ENCODE data around the gene SPHK2.

Gene SPHK2

DNA sequence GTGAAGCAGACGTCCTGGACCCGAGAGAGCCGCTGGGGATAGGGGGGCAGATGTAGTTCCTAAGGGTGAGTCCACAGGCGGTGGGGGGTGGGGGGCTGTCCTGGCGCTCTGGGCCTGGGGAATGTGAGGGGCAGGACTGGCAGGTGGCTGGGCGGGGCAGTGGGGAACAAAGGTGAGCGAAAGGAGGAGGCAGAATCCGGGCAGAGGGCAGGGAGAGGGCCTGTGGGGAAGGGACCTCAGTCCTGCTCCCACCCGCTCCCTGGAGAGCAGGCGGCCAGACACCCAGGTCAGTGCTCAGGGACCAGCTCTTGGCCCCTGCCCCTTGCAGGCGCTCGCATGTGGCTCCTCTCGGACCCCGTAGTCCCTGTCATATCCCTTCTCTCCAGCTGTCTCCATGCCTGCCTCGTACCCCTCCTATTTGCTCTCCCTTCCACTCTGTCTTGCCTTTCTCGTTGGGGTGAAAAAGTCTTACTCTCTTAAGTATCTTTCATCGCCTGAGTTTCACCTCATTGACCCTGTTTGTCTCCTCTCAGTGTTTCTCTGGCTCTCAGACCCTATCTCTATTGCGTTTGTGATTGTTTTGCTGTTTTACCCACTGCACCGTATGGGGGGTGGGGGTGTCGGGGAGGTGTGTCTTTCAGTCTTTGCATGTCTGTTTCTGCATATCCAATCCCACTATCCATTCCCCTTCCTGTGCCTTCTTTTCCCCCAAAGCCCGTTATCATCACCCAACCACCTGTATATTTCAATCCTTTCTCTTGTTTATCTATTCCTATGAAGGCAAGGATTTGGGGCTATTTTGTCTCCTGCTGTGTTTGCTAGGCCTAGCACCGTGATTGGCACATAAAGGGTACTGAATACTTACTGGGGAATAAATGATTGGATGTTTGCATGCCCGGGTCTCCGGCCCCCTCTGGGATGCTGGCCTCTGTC, 5.8 kb downstream of the SPHK2 start:
- Histone ChIP-seq H3K4me1 (ENCODE audit: control insufficient read depth, insufficient read depth, low read length) (peaks cover 21% of the 10 kb centered on the region), H3K27me3 (ENCODE audit: control insufficient read depth, insufficient read depth, low read length, poor library complexity, severe bottlenecking) (no peaks in the 10 kb centered on the region), H3K27ac (ENCODE audit: insufficient read depth, low read depth, low read length, poor library complexity, severe bottlenecking) (peak overlapping the region; percentile 13), H3K36me3 (ENCODE audit: control insufficient read depth, insufficient read depth, low read length) (no peaks in the 10 kb centered on the region), H3K4me3 (ENCODE audit: insufficient read depth, low read depth, low read length) (peak overlapping the region; percentile 48), H3K9me3 (ENCODE audit: control insufficient read depth, low read length) (no peaks in the 10 kb centered on the region)
- 46 to 53% methylated on average over 22 to 23 of the region's 24 CpGs for WGBS, 2 experiments

DNA sequence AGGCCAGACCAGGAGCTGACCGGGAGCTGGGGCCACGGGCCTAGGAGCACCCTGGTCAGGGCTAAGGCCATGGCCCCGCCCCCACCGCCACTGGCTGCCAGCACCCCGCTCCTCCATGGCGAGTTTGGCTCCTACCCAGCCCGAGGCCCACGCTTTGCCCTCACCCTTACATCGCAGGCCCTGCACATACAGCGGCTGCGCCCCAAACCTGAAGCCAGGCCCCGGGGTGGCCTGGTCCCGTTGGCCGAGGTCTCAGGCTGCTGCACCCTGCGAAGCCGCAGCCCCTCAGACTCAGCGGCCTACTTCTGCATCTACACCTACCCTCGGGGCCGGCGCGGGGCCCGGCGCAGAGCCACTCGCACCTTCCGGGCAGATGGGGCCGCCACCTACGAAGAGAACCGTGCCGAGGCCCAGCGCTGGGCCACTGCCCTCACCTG, 6.6 kb downstream of the SPHK2 start:
- 93 to 95% methylated on average over 30 of the region's 30 CpGs for WGBS, 2 experiments
- H3K27ac ChIP-seq (ENCODE audit: insufficient read depth, low read depth, low read length, poor library complexity, severe bottlenecking): no peak overlapping the region
- H3K4me1 ChIP-seq (ENCODE audit: control insufficient read depth, insufficient read depth, low read length): peaks cover 26% of the 10 kb centered on the region
- H3K9me3 ChIP-seq (ENCODE audit: control insufficient read depth, low read length): no peaks in the 10 kb centered on the region
- H3K4me3 ChIP-seq (ENCODE audit: insufficient read depth, low read depth, low read length): no peak overlapping the region
- no peaks in the 10 kb centered on the region for H3K36me3 ChIP-seq (ENCODE audit: control insufficient read depth, insufficient read depth, low read length)
- no peaks in the 10 kb centered on the region for H3K27me3 ChIP-seq (ENCODE audit: control insufficient read depth, insufficient read depth, low read length, poor library complexity, severe bottlenecking)

DNA sequence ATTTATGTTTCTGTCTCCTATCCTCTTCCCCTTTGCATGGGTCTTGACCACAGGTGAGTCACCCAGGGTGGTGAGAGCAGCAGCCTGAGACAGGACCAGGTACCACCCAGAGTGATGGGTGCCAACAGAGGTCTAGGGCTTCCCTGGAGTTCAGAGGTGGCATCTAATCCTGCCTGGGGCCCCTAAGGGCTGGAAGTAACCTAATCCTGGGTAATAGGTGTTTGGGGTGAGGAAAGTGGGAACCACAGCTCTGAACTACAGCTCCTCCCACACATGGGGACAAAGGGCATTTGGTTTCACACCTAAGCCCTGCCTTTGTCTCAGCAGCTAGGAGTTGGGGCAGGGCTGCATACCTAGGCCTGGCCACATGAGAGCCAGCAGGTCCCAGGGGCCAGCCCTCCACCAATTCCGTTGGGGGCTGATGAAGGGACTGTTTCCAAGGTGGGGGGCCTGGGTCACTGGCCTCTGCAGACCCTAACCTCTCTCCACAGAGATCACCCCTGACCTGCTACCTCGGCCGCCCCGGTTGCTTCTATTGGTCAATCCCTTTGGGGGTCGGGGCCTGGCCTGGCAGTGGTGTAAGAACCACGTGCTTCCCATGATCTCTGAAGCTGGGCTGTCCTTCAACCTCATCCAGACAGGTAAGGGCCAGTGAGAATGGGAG, 8.0 kb downstream of the SPHK2 start:
- 88 to 89% methylated on average over 6 of the region's 6 CpGs for WGBS, 2 experiments
- Histone ChIP-seq H3K36me3 (ENCODE audit: control insufficient read depth, insufficient read depth, low read length) (no peaks in the 10 kb centered on the region), H3K4me1 (ENCODE audit: control insufficient read depth, insufficient read depth, low read length) (peaks cover 28% of the 10 kb centered on the region), H3K4me3 (ENCODE audit: insufficient read depth, low read depth, low read length) (no peak overlapping the region), H3K27me3 (ENCODE audit: control insufficient read depth, insufficient read depth, low read length, poor library complexity, severe bottlenecking) (no peaks in the 10 kb centered on the region), H3K9me3 (ENCODE audit: control insufficient read depth, low read length) (no peaks in the 10 kb centered on the region), H3K27ac (ENCODE audit: insufficient read depth, low read depth, low read length, poor library complexity, severe bottlenecking) (no peak overlapping the region)

DNA sequence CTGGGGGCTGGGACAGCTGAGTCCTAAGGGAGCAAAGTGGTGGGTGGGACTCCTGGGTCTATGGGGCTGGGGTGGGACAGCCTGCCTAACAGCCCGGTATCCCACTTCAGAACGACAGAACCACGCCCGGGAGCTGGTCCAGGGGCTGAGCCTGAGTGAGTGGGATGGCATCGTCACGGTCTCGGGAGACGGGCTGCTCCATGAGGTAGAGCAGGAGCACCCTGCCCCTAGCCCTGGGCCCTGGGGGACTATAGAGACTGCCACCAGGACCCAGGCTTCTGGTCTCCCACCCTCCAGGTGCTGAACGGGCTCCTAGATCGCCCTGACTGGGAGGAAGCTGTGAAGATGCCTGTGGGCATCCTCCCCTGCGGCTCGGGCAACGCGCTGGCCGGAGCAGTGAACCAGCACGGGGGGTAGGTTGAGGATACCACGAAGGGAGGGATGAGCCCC, 8.6 kb downstream of the SPHK2 start:
- Histone ChIP-seq H3K27ac (ENCODE audit: insufficient read depth, low read depth, low read length, poor library complexity, severe bottlenecking) (no peak overlapping the region), H3K27me3 (ENCODE audit: control insufficient read depth, insufficient read depth, low read length, poor library complexity, severe bottlenecking) (no peaks in the 10 kb centered on the region), H3K4me1 (ENCODE audit: control insufficient read depth, insufficient read depth, low read length) (peaks cover 28% of the 10 kb centered on the region), H3K36me3 (ENCODE audit: control insufficient read depth, insufficient read depth, low read length) (no peaks in the 10 kb centered on the region), H3K9me3 (ENCODE audit: control insufficient read depth, low read length) (no peaks in the 10 kb centered on the region), H3K4me3 (ENCODE audit: insufficient read depth, low read depth, low read length) (no peak overlapping the region)
- 91 to 93% methylated on average over 17 of the region's 17 CpGs for WGBS, 2 experiments

DNA sequence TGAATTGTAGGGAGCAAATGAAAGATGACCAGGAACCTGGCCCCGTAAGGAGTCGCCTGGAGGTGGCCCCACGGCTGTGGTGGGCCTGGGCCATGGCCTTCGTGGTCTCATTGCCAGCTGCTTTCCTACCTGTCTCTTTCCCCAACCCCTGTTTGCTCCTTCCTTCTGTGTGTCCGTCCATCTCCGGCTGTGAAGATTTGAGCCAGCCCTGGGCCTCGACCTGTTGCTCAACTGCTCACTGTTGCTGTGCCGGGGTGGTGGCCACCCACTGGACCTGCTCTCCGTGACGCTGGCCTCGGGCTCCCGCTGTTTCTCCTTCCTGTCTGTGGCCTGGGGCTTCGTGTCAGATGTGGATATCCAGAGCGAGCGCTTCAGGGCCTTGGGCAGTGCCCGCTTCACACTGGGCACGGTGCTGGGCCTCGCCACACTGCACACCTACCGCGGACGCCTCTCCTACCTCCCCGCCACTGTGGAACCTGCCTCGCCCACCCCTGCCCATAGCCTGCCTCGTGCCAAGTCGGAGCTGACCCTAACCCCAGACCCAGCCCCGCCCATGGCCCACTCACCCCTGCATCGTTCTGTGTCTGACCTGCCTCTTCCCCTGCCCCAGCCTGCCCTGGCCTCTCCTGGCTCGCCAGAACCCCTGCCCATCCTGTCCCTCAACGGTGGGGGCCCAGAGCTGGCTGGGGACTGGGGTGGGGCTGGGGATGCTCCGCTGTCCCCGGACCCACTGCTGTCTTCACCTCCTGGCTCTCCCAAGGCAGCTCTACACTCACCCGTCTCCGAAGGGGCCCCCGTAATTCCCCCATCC, 9.4 kb downstream of the SPHK2 start:
- no peaks in the 10 kb centered on the region for H3K36me3 ChIP-seq (ENCODE audit: control insufficient read depth, insufficient read depth, low read length)
- no peaks in the 10 kb centered on the region for H3K27me3 ChIP-seq (ENCODE audit: control insufficient read depth, insufficient read depth, low read length, poor library complexity, severe bottlenecking)
- peaks cover 24% of the 10 kb centered on the region for H3K4me1 ChIP-seq (ENCODE audit: control insufficient read depth, insufficient read depth, low read length)
- H3K27ac ChIP-seq (ENCODE audit: insufficient read depth, low read depth, low read length, poor library complexity, severe bottlenecking): no peak overlapping the region
- WGBS, 2 experiments: 94% methylated on average over 34 of the region's 34 CpGs
- no peak overlapping the region for H3K4me3 ChIP-seq (ENCODE audit: insufficient read depth, low read depth, low read length)
- H3K9me3 ChIP-seq (ENCODE audit: control insufficient read depth, low read length): no peaks in the 10 kb centered on the region

DNA sequence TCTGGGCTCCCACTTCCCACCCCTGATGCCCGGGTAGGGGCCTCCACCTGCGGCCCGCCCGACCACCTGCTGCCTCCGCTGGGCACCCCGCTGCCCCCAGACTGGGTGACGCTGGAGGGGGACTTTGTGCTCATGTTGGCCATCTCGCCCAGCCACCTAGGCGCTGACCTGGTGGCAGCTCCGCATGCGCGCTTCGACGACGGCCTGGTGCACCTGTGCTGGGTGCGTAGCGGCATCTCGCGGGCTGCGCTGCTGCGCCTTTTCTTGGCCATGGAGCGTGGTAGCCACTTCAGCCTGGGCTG, 9.9 kb downstream of the SPHK2 start:
- H3K27ac ChIP-seq (ENCODE audit: insufficient read depth, low read depth, low read length, poor library complexity, severe bottlenecking): no peak overlapping the region
- no peak overlapping the region for H3K4me3 ChIP-seq (ENCODE audit: insufficient read depth, low read depth, low read length)
- H3K4me1 ChIP-seq (ENCODE audit: control insufficient read depth, insufficient read depth, low read length): peaks cover 24% of the 10 kb centered on the region
- 94 to 95% methylated on average over 22 of the region's 22 CpGs for WGBS, 2 experiments
- no peaks in the 10 kb centered on the region for H3K27me3 ChIP-seq (ENCODE audit: control insufficient read depth, insufficient read depth, low read length, poor library complexity, severe bottlenecking)
- no peaks in the 10 kb centered on the region for H3K9me3 ChIP-seq (ENCODE audit: control insufficient read depth, low read length)
- no peaks in the 10 kb centered on the region for H3K36me3 ChIP-seq (ENCODE audit: control insufficient read depth, insufficient read depth, low read length)

DNA sequence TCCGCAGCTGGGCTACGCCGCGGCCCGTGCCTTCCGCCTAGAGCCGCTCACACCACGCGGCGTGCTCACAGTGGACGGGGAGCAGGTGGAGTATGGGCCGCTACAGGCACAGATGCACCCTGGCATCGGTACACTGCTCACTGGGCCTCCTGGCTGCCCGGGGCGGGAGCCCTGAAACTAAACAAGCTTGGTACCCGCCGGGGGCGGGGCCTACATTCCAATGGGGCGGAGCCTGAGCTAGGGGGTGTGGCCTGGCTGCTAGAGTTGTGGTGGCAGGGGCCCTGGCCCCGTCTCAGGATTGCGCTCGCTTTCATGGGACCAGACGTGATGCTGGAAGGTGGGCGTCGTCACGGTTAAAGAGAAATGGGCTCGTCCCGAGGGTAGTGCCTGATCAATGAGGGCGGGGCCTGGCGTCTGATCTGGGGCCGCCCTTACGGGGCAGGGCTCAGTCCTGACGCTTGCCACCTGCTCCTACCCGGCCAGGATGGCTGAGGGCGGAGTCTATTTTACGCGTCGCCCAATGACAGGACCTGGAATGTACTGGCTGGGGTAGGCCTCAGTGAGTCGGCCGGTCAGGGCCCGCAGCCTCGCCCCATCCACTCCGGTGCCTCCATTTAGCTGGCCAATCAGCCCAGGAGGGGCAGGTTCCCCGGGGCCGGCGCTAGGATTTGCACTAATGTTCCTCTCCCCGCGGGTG, 10.4 kb downstream of the SPHK2 start:
- WGBS, 2 experiments: 28 to 30% methylated on average over 48 of the region's 48 CpGs
- Histone ChIP-seq H3K9me3 (ENCODE audit: control insufficient read depth, low read length) (no peaks in the 10 kb centered on the region), H3K27ac (ENCODE audit: insufficient read depth, low read depth, low read length, poor library complexity, severe bottlenecking) (peak overlapping the region; percentile 91), H3K4me1 (ENCODE audit: control insufficient read depth, insufficient read depth, low read length) (peaks cover 25% of the 10 kb centered on the region), H3K27me3 (ENCODE audit: control insufficient read depth, insufficient read depth, low read length, poor library complexity, severe bottlenecking) (no peaks in the 10 kb centered on the region), H3K36me3 (ENCODE audit: control insufficient read depth, insufficient read depth, low read length) (no peaks in the 10 kb centered on the region), H3K4me3 (ENCODE audit: insufficient read depth, low read depth, low read length) (peak overlapping the region; percentile 21)

DNA sequence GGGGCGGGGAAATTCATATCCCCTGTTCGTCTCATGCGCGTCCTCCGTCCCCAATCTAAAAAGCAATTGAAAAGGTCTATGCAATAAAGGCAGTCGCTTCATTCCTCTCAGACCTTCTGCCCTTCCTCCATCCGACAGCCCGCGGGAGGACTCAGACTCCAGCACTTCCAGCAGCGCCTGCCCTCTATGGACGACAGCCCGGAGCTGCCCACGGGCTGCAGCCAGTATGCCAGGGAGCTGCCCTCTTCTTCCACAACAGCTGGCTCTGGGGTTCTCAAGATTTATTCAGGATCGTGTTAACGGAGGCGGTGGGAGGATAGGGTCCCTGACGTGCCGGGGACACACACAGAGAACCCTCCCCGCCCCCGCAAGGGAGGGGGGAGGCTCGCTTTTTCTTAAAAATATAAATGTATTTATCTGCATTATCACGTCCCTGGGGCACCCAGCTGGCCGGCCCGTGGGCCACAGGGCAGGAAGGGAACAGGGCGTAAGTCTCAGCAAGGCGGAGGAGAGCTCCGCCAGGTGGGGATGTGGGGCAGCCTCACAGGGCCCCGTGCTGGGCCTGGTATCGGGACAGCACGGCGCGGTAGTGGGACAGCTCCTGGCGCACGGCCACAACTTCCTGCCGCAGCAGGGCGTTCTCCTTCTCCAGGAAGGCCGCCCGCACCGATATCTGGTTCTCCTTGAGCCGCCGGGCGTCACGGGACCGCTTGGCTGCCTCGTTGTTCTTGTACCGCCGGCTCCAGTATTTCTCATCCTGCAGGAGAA, 11.2 kb downstream of the SPHK2 start:
- Histone ChIP-seq H3K27me3 (ENCODE audit: control insufficient read depth, insufficient read depth, low read length, poor library complexity, severe bottlenecking) (no peaks in the 10 kb centered on the region), H3K4me3 (ENCODE audit: insufficient read depth, low read depth, low read length) (peak overlapping the region; percentile 21), H3K36me3 (ENCODE audit: control insufficient read depth, insufficient read depth, low read length) (no peaks in the 10 kb centered on the region), H3K4me1 (ENCODE audit: control insufficient read depth, insufficient read depth, low read length) (peaks cover 23% of the 10 kb centered on the region), H3K9me3 (ENCODE audit: control insufficient read depth, low read length) (no peaks in the 10 kb centered on the region), H3K27ac (ENCODE audit: insufficient read depth, low read depth, low read length, poor library complexity, severe bottlenecking) (peak overlapping the region; percentile 91)
- 9% methylated on average over 44 to 47 of the region's 47 CpGs for WGBS, 2 experiments

DNA sequence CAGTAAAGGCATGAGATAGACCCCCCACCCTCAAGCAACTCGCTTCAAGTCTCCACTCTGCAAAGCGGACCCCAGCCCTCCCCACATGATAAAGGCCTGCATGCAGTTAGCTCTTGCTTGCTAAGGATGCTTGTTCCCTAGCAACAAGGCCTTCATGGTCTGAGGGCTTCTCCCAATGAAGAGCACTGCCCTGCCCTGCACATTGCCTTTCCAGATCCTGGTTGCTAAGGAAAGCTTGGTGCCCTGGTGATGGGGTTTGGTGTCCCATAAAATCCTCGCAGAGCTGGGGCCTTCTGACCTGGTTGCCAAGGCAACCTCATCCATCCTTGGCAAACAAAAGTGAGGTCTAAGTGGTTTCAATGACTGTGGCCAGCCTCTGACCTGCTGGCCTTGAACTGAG, 11.9 kb downstream of the SPHK2 start:
- WGBS, 2 experiments: 76 to 78% methylated on average over 3 of the region's 3 CpGs
- H3K4me3 ChIP-seq (ENCODE audit: insufficient read depth, low read depth, low read length): no peak overlapping the region
- H3K36me3 ChIP-seq (ENCODE audit: control insufficient read depth, insufficient read depth, low read length): no peaks in the 10 kb centered on the region
- peak overlapping the region; percentile 91 for H3K27ac ChIP-seq (ENCODE audit: insufficient read depth, low read depth, low read length, poor library complexity, severe bottlenecking)
- no peaks in the 10 kb centered on the region for H3K9me3 ChIP-seq (ENCODE audit: control insufficient read depth, low read length)
- peaks cover 6% of the 10 kb centered on the region for H3K27me3 ChIP-seq (ENCODE audit: control insufficient read depth, insufficient read depth, low read length, poor library complexity, severe bottlenecking)
- H3K4me1 ChIP-seq (ENCODE audit: control insufficient read depth, insufficient read depth, low read length): peaks cover 22% of the 10 kb centered on the region

Measured in ectodermal cell (in vitro differentiated cells).